Measurements from ENCODE around the gene IRF6. TPM values are rescaled to one million over a fixed set of nuclear protein-coding genes. Genes with fewer than 3 reads are reported as not detected.
A peak's percentile ranks its signal among the peaks of the same experiment; 100 is the strongest.

The IRF6 gene
- total RNA-seq, 1 experiment from 2014 or later: not detected

GRCh38 chr1:209755256-209755655 is 50.7 kb downstream of the IRF6 start:
- no peaks in the 10 kb centered on the region for H3K4me1 ChIP-seq (replicated peaks)
- DNase-seq (ENCODE audit: low read depth in 1 of 2, low spot score in 2 of 2): no peak
- H3K27me3 ChIP-seq (replicated peaks): no peaks in the 10 kb centered on the region
- H3K36me3 ChIP-seq: no peaks in the 10 kb centered on the region
- H3K27ac ChIP-seq: no peak overlapping the region
- no peaks in the 10 kb centered on the region for H3K9me3 ChIP-seq (replicated peaks)
- H3K4me3 ChIP-seq: no peak overlapping the region

DNA sequence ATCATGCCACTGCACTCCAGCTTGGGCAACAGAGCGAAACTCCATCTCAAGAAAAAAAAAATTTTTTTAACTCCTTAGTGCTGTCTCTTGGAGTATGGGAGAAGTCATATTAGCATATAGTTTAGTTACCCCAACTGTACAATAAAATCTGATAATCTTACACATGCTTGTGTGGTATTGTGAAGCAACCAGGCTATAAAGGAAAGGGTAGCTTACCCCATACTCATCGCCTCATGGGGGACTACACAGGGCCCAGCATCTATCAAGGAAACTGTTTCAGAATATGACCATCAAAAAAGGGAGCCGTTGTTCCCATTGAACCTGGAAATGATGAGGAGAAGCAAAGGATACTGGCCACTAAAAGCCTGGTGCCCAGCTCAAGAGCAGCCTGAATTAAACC is 53.1 kb downstream of the IRF6 start:
- H3K27ac ChIP-seq: no peak overlapping the region
- no peak overlapping the region for H3K4me3 ChIP-seq
- H3K27me3 ChIP-seq (replicated peaks): no peaks in the 10 kb centered on the region
- no peak for DNase-seq (ENCODE audit: low read depth in 1 of 2, low spot score in 2 of 2)
- peaks cover 3% of the 10 kb centered on the region; the same call in 1 of the 2 replicates for H3K4me1 ChIP-seq (replicated peaks)
- no peaks in the 10 kb centered on the region for H3K36me3 ChIP-seq
- no peaks in the 10 kb centered on the region for H3K9me3 ChIP-seq (replicated peaks)

GRCh38 chr1:209751627-209752231 is 54.2 kb downstream of the IRF6 start:
- H3K4me1 ChIP-seq (replicated peaks): peaks cover 9% of the 10 kb centered on the region; the same call in 1 of the 2 replicates

DNA sequence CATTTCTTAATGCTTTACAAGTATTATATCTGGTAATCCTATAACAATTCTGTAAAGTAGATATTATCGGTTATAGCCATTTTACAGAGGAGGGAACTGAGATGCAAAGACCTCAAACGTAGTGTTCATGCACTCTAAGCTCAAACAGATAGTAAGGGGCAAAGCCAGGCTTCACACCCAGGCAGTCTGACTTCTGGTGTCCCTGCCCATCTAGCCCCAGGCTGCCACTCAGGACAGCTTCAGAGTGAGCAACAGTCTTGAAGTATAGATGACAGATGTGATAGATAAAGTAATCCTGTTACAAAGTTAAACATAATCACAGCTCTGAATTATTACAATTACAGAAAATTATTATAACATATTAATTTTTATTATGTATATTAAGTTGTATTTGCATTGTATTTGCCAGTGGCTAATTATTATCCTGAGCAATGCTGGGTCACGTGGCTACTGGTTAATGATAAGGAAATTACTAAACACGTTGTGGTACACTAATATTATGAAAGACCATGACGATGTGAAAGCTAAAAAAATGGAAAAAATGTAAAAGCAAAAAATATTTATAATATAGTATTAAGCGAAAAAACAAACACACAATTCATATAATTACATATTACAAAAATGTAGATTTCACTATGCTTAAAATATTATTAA is 56.1 kb downstream of the IRF6 start:
- peaks cover 9% of the 10 kb centered on the region; the same call in 1 of the 2 replicates for H3K4me1 ChIP-seq (replicated peaks)
- no peak for DNase-seq (ENCODE audit: low read depth in 1 of 2, low spot score in 2 of 2)
- no peaks in the 10 kb centered on the region for H3K36me3 ChIP-seq
- no peak overlapping the region for H3K4me3 ChIP-seq
- no peak overlapping the region for H3K27ac ChIP-seq
- H3K9me3 ChIP-seq (replicated peaks): no peaks in the 10 kb centered on the region
- H3K27me3 ChIP-seq (replicated peaks): no peaks in the 10 kb centered on the region

More at GRCh38 chr1:209751627-209752231, 54.2 kb downstream of the IRF6 start:
- no peak for DNase-seq (ENCODE audit: low read depth in 1 of 2, low spot score in 2 of 2)
- no peak overlapping the region for H3K27ac ChIP-seq
- H3K4me3 ChIP-seq: no peak overlapping the region
- H3K9me3 ChIP-seq (replicated peaks): no peaks in the 10 kb centered on the region
- H3K27me3 ChIP-seq (replicated peaks): no peaks in the 10 kb centered on the region
- H3K36me3 ChIP-seq: no peaks in the 10 kb centered on the region

GRCh38 chr1:209749205-209749604 is 56.7 kb downstream of the IRF6 start:
- H3K4me3 ChIP-seq: no peak overlapping the region
- H3K27me3 ChIP-seq (replicated peaks): no peaks in the 10 kb centered on the region
- peaks cover 9% of the 10 kb centered on the region; the same call in 1 of the 2 replicates for H3K4me1 ChIP-seq (replicated peaks)
- no peaks in the 10 kb centered on the region for H3K9me3 ChIP-seq (replicated peaks)
- no peaks in the 10 kb centered on the region for H3K36me3 ChIP-seq
- H3K27ac ChIP-seq: no peak overlapping the region
- no peak for DNase-seq (ENCODE audit: low read depth in 1 of 2, low spot score in 2 of 2)

GRCh38 chr1:209748620-209749019 is 57.3 kb downstream of the IRF6 start:
- Histone ChIP-seq H3K9me3 (replicated peaks) (no peaks in the 10 kb centered on the region), H3K27ac (no peak overlapping the region), H3K4me1 (replicated peaks) (peaks cover 9% of the 10 kb centered on the region; the same call in 1 of the 2 replicates), H3K4me3 (no peak overlapping the region), H3K36me3 (no peaks in the 10 kb centered on the region), H3K27me3 (replicated peaks) (no peaks in the 10 kb centered on the region)
- DNase-seq (ENCODE audit: low read depth in 1 of 2, low spot score in 2 of 2): no peak

DNA sequence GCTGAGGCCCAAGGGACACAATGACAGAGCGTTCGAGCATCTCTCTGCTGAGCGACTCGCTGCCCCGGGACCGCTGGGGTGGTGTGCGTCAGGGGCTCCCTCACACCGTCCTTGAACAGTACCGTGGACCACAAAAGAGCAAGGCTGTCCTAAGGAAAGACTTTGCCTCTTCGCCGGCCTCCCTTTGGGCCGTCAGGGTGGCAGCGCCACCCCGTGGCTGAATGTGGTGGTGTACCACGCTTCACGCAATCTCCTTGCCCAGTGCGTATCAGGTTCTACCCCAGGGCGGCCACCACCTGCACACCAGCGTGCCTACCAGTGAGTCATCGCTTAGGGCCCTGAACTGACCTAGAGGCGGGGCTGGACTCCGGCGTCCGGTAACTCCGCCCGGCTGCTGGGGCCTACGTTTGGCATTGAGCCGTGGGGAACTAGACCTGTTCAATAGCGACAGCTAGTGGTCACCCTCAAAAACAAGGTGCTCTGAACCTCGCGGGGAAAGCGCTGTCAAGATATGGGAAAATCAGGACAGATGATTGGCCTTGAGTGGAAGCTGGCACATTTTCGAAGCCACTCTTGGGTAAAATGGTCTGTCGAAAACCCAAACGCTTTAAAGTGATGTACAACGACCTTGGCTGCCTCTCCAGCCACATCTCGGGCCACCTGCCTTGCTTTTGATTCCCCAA is 58.2 kb downstream of the IRF6 start:
- no peak overlapping the region for H3K4me3 ChIP-seq
- H3K36me3 ChIP-seq: no peaks in the 10 kb centered on the region
- DNase-seq (ENCODE audit: low read depth in 1 of 2, low spot score in 2 of 2): peak; percentile 77 to 90
- H3K27me3 ChIP-seq (replicated peaks): no peaks in the 10 kb centered on the region
- H3K27ac ChIP-seq: no peak overlapping the region
- peaks cover 13% of the 10 kb centered on the region; the same call in 1 of the 2 replicates for H3K4me1 ChIP-seq (replicated peaks)
- H3K9me3 ChIP-seq (replicated peaks): no peaks in the 10 kb centered on the region

GRCh38 chr1:209746451-209747165 is 59.3 kb downstream of the IRF6 start:
- H3K27me3 ChIP-seq (replicated peaks): no peaks in the 10 kb centered on the region
- no peak overlapping the region for H3K27ac ChIP-seq
- no peak for DNase-seq (ENCODE audit: low read depth in 1 of 2, low spot score in 2 of 2)
- H3K36me3 ChIP-seq: no peaks in the 10 kb centered on the region
- no peaks in the 10 kb centered on the region for H3K9me3 ChIP-seq (replicated peaks)
- peaks cover 13% of the 10 kb centered on the region; the same call in 1 of the 2 replicates for H3K4me1 ChIP-seq (replicated peaks)
- no peak overlapping the region for H3K4me3 ChIP-seq

DNA sequence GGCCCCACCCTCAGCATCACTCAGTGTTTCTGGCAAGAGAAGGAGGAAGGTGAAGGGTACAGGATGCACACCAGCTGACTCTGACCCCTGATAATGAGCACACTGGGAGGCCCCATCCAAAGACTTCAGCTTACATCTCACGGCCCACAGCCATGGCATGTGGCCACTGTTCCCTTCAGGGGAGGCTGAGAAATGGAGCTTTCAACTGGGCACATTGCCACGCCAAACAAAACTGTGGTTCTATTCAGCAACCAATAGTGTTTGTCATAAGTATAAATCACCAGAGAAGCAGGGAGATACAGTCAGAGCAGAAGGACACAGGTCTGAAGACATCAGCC is 62.8 kb downstream of the IRF6 start:
- no peaks in the 10 kb centered on the region for H3K27me3 ChIP-seq (replicated peaks)
- H3K36me3 ChIP-seq: no peaks in the 10 kb centered on the region
- H3K9me3 ChIP-seq (replicated peaks): no peaks in the 10 kb centered on the region
- H3K4me1 ChIP-seq (replicated peaks): peaks cover 12% of the 10 kb centered on the region; the same call in 1 of the 2 replicates
- DNase-seq (ENCODE audit: low read depth in 1 of 2, low spot score in 2 of 2): no peak
- no peak overlapping the region for H3K4me3 ChIP-seq
- no peak overlapping the region for H3K27ac ChIP-seq

DNA sequence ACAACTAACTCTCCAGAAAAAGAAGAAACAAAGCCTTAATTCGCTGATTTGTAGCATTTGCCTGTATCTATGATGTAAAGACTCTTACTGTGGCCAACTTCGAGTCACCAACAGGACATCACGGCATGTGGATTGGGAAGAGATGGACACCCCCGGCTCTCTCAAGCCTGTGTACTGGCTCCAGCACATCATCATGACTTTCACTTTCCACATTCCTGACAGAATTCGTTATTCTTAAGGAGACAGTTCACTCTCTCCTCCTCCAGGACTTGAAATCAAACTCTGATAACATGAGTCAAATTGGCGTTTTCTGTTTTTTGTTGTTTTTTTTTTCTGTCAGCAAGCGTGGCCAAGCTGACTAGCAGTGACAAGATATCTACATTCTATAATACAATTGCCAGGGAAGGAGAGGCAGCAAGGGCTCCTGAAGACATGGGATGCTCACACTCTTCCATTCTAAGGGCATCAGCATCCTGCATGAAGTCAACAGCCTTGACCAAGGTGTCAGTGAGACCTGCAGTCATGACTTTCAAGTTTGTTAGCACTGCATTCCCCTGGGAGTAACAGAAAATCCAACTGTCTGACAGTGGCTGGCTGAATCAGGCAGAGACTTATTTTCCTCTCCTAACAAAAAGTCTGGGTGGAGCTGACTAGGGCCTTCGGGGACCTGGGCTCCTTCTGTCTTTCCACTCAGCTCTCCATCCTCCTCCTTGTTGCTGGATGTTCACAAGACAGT is 63.4 kb downstream of the IRF6 start:
- no peak for DNase-seq (ENCODE audit: low read depth in 1 of 2, low spot score in 2 of 2)
- Histone ChIP-seq H3K4me3 (no peak overlapping the region), H3K27ac (no peak overlapping the region), H3K9me3 (replicated peaks) (no peaks in the 10 kb centered on the region), H3K4me1 (replicated peaks) (peaks cover 7% of the 10 kb centered on the region; the same call in 1 of the 2 replicates), H3K27me3 (replicated peaks) (no peaks in the 10 kb centered on the region), H3K36me3 (no peaks in the 10 kb centered on the region)

GRCh38 chr1:209741889-209742288 is 64.1 kb downstream of the IRF6 start:
- Histone ChIP-seq H3K4me1 (replicated peaks) (peaks cover 3% of the 10 kb centered on the region; the same call in 1 of the 2 replicates), H3K36me3 (no peaks in the 10 kb centered on the region), H3K9me3 (replicated peaks) (no peaks in the 10 kb centered on the region), H3K27ac (no peak overlapping the region), H3K27me3 (replicated peaks) (no peaks in the 10 kb centered on the region), H3K4me3 (no peak overlapping the region)
- DNase-seq (ENCODE audit: low read depth in 1 of 2, low spot score in 2 of 2): no peak

DNA sequence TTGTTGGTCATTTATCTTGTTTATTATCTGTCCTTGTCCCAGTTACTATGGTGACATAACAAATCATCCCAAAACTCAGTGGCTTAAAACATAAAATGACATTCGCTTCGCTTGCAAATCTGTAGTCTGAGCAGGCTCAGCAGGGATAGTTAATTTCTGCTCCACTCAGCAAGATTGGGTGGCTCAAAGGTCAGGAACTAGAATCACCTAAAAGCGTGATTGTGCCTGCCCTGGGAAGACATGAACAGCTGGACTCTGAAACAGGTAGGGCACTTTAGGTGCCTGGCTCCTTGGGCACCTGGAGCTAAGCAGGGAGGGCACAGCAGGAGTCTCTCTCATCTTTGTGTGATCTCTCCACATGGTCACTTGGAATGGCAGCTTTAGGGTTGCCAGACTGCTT is 64.7 kb downstream of the IRF6 start:
- Histone ChIP-seq H3K36me3 (no peaks in the 10 kb centered on the region), H3K4me1 (replicated peaks) (peaks cover 3% of the 10 kb centered on the region; the same call in 1 of the 2 replicates), H3K9me3 (replicated peaks) (no peaks in the 10 kb centered on the region), H3K27me3 (replicated peaks) (no peaks in the 10 kb centered on the region), H3K27ac (no peak overlapping the region), H3K4me3 (no peak overlapping the region)
- DNase-seq (ENCODE audit: low read depth in 1 of 2, low spot score in 2 of 2): no peak

DNA sequence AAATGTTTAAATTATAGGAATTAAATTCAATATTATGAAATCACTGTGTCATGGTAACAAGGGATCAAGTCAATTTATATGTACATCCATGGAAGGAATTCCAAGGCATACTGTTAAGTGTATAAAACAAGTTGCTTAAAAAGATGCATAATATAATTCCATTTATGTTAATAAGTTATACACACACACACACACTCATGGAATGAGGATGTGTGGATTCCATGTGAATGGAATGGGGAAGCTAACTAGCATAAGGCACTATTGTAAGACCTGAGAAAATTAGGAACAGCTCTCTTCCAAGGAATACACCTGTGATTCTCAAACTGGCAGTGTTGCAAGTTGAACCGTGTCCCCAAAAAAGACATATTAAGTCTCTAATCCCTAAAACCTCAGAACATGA is 67.7 kb downstream of the IRF6 start:
- H3K36me3 ChIP-seq: no peaks in the 10 kb centered on the region
- H3K9me3 ChIP-seq (replicated peaks): no peaks in the 10 kb centered on the region
- DNase-seq (ENCODE audit: low read depth in 1 of 2, low spot score in 2 of 2): no peak
- H3K27ac ChIP-seq: no peak overlapping the region
- H3K27me3 ChIP-seq (replicated peaks): no peaks in the 10 kb centered on the region
- no peak overlapping the region for H3K4me3 ChIP-seq
- peaks cover 3% of the 10 kb centered on the region; the same call in 1 of the 2 replicates for H3K4me1 ChIP-seq (replicated peaks)

All from SJSA1 (cell line).